ENCODE results near the gene KYAT1.

DNA sequence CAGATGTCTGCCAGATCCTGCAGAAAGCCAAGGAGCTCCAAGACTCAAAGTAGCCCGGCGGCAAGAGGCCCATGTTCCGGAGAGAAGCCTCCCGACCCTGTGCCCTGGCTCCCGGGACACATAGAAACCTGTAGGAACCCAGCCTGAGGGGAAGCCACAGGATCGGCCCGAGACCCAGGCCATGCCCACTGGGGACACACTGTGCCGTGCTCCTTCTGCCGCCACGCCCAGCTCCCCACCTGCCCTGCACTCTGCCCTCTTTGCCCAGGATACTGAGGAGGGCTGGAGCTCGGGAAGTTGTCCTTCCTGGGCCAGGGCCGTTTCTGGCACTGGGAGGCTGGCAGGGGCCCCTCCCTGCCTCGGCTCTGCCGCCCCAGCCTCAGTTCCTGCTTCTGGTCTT, 73.9 kb downstream of the KYAT1 start:
- TF ChIP-seq POLR2A (IDR thresholded peaks at IDR 0.05; ENCODE audit: low read length) (no peak), GATA1 (IDR thresholded peaks at IDR 0.05; ENCODE audit: low read depth, low read length) (no peak)

Data from erythroblast (primary cell).